ENCODE measurements around the gene SYCP2.

SYCP2 gene

DNA sequence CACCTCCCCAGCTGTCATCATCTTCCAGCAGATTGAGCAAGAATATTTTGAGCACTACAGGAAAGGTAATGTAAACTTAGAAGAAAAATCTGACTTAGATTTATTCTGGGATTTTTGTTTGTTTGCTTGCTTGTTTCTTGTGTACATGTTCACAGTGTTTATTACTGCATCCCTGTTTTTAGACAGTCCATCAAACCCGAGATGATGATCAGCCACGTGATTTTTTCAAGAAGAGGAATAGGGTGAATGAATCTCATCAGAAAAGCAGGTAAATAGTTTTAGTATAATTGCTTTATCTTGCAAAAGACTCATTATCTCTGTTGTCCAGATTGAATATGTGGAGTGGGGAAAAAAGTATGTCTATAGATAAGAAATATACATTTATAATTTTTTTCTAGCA, 8.8 kb upstream of the SYCP2 start:
- in situ Hi-C loops (cut with MboI; ENCODE audit: low sequenced_read_pairs): no loop called here

DNA sequence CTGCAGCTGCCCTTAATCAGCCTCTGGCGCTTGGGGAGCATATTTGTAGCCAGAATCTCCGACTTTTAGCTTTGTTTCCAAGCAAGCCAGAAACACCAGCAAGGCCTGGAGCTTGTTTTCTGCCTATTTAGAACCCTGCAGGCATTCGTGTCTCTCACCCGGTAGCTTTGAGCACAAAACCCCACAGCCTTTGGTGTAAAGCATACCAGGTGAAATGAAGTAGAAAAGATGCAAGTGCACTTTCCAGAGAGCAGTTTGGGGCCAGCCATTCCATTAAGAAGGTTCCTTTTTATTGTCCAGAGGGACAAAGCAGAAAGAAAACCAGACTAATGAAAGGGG, 7.5 kb upstream of the SYCP2 start:
- in situ Hi-C loops (cut with MboI; ENCODE audit: low sequenced_read_pairs): no loop called here

DNA sequence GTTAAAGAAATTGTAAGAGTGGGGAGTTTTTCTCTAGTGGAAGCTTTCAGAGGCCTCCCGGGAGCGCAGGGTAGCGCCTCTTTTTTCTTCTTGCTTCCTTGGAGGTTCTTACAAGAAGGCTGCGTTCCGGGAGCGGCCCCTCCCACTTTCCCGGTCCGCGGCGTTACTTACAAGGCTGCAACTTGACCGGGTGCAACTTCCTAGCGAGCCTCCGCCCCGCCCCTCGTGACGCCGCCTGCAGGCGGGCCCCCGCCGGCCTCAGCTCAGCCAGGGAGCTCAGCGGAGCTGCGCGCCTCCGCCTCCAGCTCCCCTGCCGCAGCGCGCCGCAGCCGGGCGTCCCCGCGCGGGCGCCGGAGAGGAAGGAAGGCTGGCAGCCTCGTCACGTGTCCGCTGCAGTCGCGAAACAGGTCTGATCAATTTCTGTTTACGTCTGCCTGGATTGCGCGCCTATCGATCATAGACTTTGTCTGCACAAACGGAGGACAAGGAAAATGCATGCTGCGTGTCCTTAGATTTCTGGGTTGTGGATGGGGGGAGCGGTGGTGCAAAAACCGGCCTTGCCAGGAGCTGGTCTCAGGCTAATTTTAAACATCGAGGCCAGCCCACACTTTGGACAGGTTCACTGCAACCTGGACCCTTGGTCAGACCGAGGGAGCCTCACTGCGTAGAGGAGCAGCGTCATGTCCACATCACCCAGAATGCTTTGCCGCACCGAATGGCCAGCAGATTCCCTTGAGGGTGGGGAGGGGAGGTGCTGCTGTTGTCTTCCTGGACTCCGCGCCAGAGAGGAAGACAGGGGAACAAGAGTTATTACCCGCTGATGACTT, 6.9 kb upstream of the SYCP2 start, which contains the start of the genes FAM217B and PPP1R3D:
Gene FAM217B, plus strand, starts transcription at position 261 of the 827 bp plus-strand sequence. CDS start 3,555 bp downstream, outside the sequence.
Gene PPP1R3D, minus strand, starts transcription at position 177 of the 827 bp plus-strand sequence. CDS start 374 bp downstream, outside the sequence.
- in situ Hi-C loops (cut with MboI; ENCODE audit: low sequenced_read_pairs): no loop called here

DNA sequence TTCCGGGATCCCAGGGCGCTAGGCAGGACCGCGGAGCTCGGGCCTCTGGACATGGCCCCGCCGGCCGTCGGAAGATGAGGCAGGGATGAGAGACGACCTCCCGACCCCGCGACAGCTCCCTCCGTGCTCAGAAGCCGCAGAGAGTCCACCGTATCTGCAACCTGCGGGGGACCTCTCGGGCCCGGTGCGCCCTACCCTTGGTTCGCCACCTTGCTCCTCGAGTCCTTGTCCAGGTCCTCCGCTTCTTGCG, 6.4 kb upstream of the SYCP2 start:
- in situ Hi-C loops (cut with MboI; ENCODE audit: low sequenced_read_pairs): no loop called here

DNA sequence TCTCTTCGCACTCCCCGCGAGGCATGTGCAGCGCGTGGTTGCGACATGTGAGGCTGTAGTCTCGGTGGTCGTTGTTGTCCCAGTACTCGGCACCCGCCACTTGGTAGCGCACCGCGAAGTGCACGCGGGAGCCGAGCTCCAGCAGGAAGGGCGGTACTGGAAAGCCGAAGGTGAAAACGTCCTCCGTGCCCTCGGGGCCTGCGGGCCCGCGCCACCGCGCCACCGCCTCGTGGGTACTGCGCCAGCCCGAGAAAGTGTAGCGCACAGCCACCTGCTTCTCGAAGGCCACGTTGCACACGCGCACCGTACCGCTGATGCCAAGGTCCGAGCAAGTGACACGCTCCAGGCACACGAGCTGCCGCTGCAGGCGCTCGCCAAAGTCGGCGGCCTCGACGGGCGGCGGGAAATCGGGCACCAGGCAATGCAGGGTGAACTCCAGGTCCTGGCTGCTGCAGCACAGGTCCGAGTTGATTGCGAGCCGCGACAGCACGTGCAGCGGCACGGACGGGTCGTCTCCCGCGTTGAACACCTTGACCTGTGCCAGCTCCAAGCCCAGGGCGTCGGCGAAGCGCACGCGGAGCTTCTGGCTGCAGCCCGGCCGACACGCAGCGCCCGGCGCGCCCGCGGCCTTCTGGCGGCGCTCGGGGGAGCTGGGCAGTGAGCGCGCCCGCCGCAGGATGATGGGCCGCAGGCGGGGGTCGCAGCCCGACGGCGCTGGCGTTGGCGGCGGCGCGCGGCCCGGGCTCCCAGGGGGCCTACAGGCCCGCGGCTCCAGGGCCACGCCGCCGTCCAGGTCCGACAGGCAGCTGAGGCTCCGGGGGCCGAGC, 5.8 kb upstream of the SYCP2 start:
- in situ Hi-C loops (cut with MboI; ENCODE audit: low sequenced_read_pairs): no loop called here

DNA sequence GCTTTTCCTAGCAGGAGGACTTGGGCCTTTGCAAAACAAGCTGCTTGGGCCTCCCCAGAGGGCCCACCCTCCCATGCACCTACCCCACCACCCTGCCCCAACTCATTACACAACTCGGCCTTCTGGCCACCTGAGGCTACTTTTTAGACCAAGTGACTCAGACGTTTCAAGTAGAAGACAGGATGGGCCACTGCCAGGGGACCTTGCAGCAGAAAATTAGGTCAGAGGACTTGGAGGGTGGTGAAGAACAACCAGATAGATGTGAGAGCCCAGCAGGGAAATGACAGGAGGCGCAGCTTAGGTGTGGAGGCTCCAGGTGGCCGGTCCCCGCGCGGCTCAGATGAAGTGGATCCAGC, 5.2 kb upstream of the SYCP2 start:
- in situ Hi-C loops (cut with MboI; ENCODE audit: low sequenced_read_pairs): no loop called here

DNA sequence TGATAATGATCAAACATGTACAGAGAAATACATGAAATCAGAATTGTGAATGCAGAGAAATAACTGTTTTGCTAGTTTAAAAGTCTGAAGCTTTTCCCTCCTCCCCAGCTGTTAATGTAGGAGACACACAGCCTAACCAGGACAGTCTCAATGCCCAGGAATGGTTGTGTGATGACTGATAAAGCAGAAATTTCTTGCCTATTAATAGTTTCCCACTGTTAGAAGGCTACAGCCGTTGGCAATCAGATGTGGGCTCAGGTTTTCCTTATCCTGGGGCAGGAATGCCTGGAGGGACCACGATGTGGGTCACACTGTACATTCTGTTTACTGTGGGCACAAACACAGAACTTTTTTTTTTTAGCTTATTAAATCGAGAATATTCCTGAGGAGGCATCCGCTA, 4.8 kb upstream of the SYCP2 start:
- in situ Hi-C loops (cut with MboI; ENCODE audit: low sequenced_read_pairs): no loop called here

DNA sequence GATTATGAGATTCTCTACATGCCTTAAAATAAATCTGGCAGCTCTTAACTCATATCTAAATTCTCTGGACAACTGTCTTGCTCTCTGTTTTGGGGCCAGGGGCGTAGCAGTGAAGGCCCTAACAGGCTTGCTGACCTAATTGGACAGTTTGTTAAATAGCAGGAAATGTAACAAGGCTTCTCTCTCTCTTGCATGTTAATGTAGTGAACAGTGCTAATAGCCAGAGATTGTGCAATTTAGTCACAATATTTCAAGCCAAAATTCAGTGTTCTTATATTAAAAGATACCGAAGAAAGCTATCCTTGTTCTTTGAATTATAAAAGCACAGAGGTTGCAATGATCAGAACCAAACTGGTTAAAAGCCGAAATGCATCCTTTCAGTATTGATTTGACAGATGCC, 3.7 kb upstream of the SYCP2 start:
- in situ Hi-C loops (cut with MboI; ENCODE audit: low sequenced_read_pairs): no loop called here

DNA sequence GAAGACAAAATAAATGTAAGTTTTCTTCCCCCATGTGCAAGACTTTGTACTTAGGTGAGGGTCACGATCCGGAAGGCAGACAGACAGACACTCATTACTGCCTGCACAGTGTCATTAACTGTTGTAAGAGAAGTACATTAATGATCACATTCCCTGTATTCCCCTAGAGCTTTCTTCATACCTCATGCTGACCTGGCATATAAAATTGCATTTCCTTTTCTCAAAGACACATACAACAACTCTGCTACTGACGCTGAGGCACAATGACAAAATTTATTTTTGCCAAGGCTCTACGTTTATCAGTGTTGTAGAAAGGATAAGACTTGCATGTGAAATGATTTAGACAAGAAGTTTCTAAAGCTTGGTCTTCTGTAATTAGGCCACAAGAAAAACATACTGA, 3.0 kb upstream of the SYCP2 start:
- in situ Hi-C loops (cut with MboI; ENCODE audit: low sequenced_read_pairs): no loop called here

DNA sequence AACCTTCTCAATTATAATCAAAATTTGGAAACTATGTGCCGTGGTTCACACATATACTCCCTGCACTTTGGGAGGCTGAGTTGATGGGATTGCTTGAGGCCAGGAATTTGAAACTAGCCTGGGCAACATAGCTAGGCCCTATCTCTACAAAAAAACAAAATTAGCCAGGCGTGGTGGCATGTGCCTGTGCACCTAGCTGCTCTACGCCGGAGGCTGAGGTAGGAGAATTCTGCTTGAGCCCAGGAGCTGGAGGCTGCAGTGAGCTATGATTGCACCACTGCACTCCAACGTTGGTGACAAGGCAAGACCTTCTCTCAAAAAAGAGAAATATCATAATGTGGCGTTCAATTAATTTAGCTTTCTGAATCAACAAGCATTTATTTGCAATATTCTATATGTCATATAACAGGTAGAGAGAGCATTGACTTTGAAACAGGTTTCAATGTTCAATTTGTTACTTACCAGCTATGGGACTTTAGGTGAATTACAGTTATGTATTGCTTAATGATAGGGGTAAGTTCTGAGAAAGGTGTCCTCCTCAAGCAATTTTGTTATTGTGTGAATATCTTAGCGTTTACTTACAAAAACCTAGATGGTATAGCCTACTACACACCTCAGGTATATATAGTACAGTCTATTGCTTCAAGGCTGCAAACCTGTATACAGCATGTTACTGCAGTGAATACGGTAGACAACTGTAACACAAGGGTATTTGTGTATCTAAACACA, 2.2 kb upstream of the SYCP2 start:
- in situ Hi-C loops (cut with MboI; ENCODE audit: low sequenced_read_pairs): no loop called here

DNA sequence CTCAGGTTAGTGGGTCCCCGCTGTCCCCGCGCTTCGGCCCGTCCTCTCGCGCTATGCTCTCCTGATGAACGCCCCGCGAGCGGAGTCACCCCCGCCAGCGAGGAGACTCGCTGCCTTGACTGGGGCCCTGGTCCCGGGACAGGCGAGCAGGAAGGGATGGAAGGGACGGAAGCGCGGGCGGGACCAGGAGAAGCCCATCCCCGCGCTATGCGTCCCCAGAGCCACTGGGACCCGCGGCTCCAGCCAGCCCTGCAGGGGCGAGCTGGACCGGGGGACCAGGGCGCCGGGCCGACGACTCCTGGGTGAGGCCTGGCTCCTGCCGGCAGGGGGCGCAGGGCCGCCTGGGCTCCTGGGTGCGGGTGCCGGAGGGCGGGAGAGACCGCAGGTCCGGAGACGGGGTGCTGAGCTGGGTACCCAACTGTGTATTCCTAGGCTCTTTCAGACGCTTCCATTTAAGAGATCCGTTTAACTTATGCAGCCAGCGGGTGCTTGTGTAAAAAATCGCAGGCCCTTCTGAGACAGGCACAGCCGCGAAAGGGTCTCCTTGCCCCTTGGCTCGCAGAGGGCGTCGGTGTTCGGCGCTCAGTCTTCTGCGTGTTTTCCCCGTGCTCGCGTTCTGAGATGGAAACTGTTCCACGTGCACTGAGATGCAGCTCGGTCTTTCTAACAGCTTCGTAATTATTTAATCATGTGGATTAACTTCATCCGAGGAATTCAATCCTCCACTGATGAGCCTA, 580 bp upstream of the SYCP2 start:
- in situ Hi-C loops (cut with MboI; ENCODE audit: low sequenced_read_pairs): no loop called here

DNA sequence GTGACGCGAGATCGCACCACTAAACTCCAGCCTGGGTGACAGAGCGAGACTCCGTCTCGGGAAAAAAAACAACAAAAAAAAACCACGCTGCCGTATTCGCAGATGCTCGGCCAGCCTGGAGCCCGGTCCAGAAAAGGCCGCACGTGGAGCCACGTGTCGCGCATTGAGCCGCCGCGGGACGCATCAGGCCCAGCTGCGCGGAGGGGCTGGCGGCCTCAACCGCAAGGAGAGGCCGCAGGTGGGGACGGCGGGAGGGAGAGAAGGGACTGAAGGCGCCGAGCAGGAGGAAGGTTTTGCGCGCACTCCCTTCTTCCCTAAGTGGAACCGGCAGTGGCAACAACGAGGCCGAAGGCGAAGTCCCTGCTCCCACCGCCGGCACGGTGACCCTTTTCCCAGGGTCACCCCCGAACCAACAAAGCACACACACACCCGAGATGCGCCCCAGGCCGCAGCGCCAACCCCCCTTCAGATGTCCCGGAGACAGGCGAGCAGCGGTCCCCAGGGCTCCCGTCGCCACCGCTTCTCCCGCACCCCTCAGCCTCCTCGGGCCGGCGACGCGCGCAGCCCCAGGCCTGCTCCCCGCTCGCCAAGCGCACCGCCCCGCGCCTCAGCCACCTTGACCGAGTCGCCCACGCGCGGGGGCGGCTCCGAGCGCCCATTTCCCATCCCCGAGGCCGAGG, 681 bp downstream of the SYCP2 start:
- in situ Hi-C loops (cut with MboI; ENCODE audit: low sequenced_read_pairs): no loop called here

DNA sequence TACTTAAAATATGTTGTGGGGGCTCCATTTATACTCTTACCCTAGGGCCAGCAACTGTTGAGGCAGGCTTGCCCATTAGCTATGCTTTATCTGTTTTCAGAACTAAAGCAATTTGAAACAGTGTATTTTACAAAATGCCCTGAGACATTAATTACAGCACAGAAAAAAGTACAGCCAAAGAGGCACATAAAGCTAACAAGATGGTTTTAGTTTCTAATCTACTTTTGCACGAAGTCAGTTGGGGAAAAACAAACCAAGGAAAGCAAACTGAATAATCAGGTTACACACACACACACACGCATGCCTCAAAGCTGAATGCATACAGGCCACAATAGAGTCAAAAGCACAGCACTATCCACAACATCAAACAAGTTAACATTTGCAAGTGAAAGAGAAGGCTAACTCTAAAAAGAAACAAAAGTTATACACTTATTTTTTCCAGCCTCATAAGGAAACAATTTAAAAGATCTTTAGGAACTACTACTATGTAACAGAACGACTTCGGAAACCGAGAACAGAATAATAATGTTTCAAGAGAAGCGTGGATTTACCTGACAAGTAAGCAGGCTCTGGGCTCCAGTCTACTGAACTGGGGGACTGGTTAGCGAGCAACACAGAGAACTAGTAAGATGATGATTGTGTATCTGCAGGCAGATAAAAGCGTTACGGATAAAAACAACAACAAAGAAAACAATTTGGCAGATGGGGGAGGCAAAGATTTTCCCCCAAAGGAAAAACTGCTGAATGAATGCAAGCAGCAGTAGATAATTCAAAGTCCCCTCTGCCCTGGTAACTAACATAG, 1.7 kb downstream of the SYCP2 start:
- in situ Hi-C loops (cut with MboI; ENCODE audit: low sequenced_read_pairs): no loop called here

DNA sequence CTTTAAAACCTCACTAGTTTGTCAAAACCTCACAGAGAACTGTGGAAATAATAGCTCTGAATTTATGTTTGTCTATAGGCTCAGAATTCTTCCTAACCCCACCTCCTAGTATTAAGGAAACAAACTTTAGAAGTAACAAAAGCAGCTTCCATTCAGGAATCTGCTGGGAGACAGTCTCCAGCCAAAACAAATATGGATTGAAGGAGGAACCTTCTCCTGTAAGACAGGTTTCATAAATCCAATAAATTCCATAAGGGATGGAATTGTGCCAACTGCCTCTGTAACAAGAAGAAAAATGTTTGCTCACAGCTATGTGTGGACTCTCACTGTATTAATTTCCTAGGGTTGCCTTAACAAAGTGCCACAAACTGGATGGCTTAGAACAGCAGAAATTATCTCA, 7.5 kb downstream of the SYCP2 start:
- in situ Hi-C loops (cut with MboI; ENCODE audit: low sequenced_read_pairs): no loop called here

DNA sequence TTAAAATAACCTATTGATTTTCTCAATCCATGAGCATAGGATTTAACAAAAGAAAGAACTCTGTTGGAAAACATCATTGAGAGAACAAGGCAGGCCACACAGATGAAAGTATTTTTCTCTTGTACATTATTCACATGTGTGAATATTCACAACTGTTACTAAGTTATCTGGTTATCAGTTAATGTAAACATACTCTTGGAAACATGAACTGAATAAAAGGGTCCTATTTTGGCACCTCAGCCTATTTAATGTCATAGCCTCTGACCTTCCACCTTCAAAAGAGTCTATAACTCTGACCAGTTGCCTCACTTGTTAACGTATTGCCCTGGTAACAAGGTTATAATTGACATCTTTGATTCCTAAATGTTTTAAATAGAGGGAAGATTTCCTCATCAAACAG, 8.1 kb downstream of the SYCP2 start:
- in situ Hi-C loops (cut with MboI; ENCODE audit: low sequenced_read_pairs): no loop called here

DNA sequence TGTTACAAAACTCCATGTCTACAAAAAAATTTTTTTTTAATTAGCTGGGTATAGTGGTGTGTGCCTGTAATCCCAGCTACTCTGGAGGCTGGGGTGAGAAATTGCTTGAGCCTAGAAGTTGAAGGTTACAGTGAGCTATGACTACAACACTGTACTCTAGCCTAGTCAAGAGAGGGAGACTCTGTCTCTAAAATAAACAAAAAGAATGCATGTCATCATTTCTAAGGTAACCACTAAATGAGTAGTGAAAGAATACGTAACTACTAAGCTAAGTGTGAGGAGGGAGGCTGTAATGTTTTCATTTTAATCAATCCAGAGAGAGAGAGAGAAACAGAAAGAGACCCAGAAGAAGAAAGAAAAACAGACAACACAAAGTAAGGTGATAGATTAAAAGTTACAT, 9.9 kb downstream of the SYCP2 start:
- in situ Hi-C loops (cut with MboI; ENCODE audit: low sequenced_read_pairs): no loop called here

DNA sequence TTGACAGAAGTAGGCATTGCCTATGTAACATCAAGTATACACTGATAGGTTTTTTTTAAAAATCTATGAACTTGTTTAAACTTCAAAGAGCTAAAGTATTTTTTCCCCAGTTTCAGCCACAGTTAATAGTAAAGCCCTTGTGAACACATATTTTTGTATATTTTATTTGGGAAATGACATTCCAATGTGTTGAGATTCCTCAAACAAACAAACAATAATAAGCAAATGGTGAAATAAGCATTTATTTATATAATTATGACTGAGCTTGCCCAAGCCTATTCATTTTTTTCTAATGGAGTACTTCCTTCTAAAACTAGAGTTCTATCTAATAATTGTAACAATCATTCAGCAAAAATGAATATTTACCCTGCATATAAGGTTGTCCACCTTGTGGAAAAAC, 12.5 kb downstream of the SYCP2 start:
- in situ Hi-C loops (cut with MboI; ENCODE audit: low sequenced_read_pairs): no loop called here

DNA sequence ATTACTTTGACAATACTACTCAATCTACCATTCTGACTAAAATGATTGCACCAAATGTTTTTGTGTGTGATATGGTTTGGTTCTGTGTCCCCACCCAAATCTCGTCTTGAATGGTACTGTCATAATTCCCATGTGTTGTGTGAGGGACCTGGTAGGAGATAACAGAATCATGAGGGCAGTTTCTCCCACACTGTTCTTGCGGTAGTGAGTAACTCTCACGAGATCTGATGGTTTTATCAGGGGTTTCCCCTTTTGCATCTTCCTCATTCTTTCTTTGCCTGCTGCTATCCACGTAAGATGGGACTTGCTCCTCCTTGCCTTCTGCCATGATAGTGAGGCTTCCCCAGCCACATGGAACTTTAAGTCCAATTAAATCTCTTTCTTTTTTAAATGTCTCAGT, 20.8 kb downstream of the SYCP2 start:
- in situ Hi-C loops (cut with MboI; ENCODE audit: low sequenced_read_pairs): no loop called here

DNA sequence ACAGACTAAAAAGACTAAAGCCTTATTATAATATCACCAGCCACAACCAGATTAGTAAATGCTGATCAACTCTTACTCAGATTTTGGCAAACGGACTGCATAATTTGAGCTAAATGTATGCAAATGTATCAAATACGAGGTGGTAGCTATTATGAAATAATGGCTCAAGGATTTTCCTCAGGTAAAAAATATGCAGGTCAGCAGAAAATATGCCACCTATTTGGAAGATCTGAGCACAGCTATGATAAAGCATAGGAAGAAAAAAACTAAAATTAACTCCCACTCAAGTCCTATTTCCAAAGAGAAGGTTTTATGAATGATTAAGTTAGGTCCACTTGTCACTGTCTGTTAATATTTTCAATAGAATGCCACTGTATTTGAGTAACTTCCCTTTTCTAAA, 22.4 kb downstream of the SYCP2 start:
- in situ Hi-C loops (cut with MboI; ENCODE audit: low sequenced_read_pairs): no loop called here

DNA sequence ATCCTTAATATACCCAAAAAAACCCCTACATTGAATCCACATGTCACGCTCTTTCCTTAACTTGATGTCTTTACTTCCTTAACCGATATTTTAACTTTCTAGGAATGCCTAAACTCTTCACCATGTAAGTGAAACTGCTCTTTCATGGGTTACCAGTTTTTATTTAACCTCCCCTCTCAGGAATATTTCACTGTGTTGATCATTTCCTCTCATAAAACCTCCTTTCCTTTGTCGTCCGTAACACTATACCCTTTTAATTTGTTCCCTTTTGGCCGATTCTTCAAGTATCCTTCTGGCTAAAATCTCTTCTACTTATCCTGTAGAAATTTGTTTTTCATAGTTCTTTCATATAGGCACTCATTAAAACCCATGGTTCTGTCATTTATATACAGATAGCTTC, 24.6 kb downstream of the SYCP2 start:
- in situ Hi-C loops (cut with MboI; ENCODE audit: low sequenced_read_pairs): no loop called here

Data from HL-60/S4 (cell line).